HG02588 (cell line): Measurements from ENCODE around the gene HK2.
"Not testable (repeated sequence)": the region's sequence is repeated elsewhere in the genome, so short reads cannot be mapped to it uniquely, and the experiment has no call there.

Source experiments
- ATAC-seq: cut with Tn5 transposase; IDR thresholded peaks from one replicate; pipeline ENCODE4 v1.9.1; 2021; ENCODE audit warnings: mild to moderate bottlenecking, moderate library complexity; ENCODE audit not compliant: unreplicated experiment

HK2 gene

GRCh38 chr2:74893332-74893731, 59.4 kb downstream of the HK2 start:
- no peak for ATAC-seq

GRCh38 chr2:74894272-74894981, 60.5 kb downstream of the HK2 start:
- no peak for ATAC-seq

GRCh38 chr2:74895001-74895400, 61.1 kb downstream of the HK2 start:
- ATAC-seq, result no peak

GRCh38 chr2:74896232-74896631, 62.3 kb downstream of the HK2 start:
- ATAC-seq, result no peak

GRCh38 chr2:74900225-74900624, 66.3 kb downstream of the HK2 start:
- not testable (repeated sequence) for ATAC-seq

GRCh38 chr2:74902281-74902860, 68.4 kb downstream of the HK2 start:
- no peak for ATAC-seq

- ATAC-seq, result no peak
Measured at GRCh38 chr2:74906395-74906794, 72.5 kb downstream of the HK2 start.

GRCh38 chr2:74907560-74907959, 73.6 kb downstream of the HK2 start:
- ATAC-seq, result not testable (repeated sequence)

- no peak for ATAC-seq
Measured at GRCh38 chr2:74908748-74909444, 75.0 kb downstream of the HK2 start.

GRCh38 chr2:74910245-74910644, 76.3 kb downstream of the HK2 start:
- no peak for ATAC-seq

GRCh38 chr2:74911061-74911460, 77.1 kb downstream of the HK2 start:
- ATAC-seq, result no peak

GRCh38 chr2:74915743-74916142, 81.8 kb downstream of the HK2 start:
- no peak for ATAC-seq

GRCh38 chr2:74916394-74916793, 82.5 kb downstream of the HK2 start:
- ATAC-seq, result no peak

GRCh38 chr2:74917702-74918619, 84.0 kb downstream of the HK2 start:
- no peak for ATAC-seq

GRCh38 chr2:74919827-74920226, 85.9 kb downstream of the HK2 start:
- ATAC-seq, result peak; percentile 47

GRCh38 chr2:74921236-74921736, 87.4 kb downstream of the HK2 start:
- no peak for ATAC-seq

GRCh38 chr2:74922592-74923227, 88.8 kb downstream of the HK2 start:
- no peak for ATAC-seq

GRCh38 chr2:74924463-74925265, 90.7 kb downstream of the HK2 start:
- ATAC-seq, result no peak

GRCh38 chr2:74925361-74925786, 91.4 kb downstream of the HK2 start:
- no peak for ATAC-seq

- ATAC-seq, result no peak
Measured at GRCh38 chr2:74927621-74928020, 93.7 kb downstream of the HK2 start.
